Cardiac muscle cell (in vitro differentiated cells and primary cell): ENCODE data around the gene PTH2. TPM values are rescaled to one million over a fixed set of nuclear protein-coding genes. Genes with fewer than 3 reads are reported as not detected.

Source experiments
- DNase-seq, 2 donors: peaks; one replicate each; pipeline versions ENCODE4 v3.0.0 to v3.0.0-alpha.2; 2010 to 2017; ENCODE audit warnings: low read depth in 1 of 2, low spot score in 1 of 2
- H3K27ac ChIP-seq: fragments of 200-600 bp; sonication (generic); 2 replicates; pipeline ENCODE4 v1.5.1; 2016
- H3K27me3 ChIP-seq: fragments of 200-600 bp; sonication (generic); 2 replicates; pipeline ENCODE4 v1.6.0; 2016; ENCODE audit warnings: control low read depth
- H3K36me3 ChIP-seq: fragments of 200-600 bp; sonication (generic); 2 replicates; pipeline ENCODE4 v1.5.1; 2016; ENCODE audit warnings: control low read depth
- H3K4me1 ChIP-seq: fragments of 200-600 bp; sonication (generic); 2 replicates; pipeline ENCODE4 v1.8.1; 2017; ENCODE audit warnings: low read depth, mild to moderate bottlenecking, mixed run types
- H3K4me3 ChIP-seq: fragments of 200-600 bp; sonication (generic); 2 replicates; pipeline ENCODE4 v1.5.1; 2016; ENCODE audit warnings: mild to moderate bottlenecking
- H3K9me3 ChIP-seq: fragments of 200-600 bp; sonication (generic); 2 replicates; pipeline ENCODE4 v1.5.1; 2017; ENCODE audit warnings: low read depth, mild to moderate bottlenecking, control low read depth
- CTCF ChIP-seq: IDR thresholded peaks from 2 replicates; pipeline ENCODE4 v1.5.1; 2012; ENCODE audit warnings: low read depth, mild to moderate bottlenecking, low read length
- polyA plus RNA-seq: library from polyadenylated mRNA; unstranded; fragments of >200 nt; fragmentation: Nextera tagmentation; extraction: Ambion mirVana; gene quantifications from 2 replicates; pipeline ENCODE4 v1.2.1, GENCODE V29; 2016
- total RNA-seq: library from RNA; depleted of rRNA; stranded (reverse); fragments of >200 nt; gene quantifications from 2 replicates; pipeline ENCODE4 v1.2.3, GENCODE V29; 2016

Gene PTH2
- total and polyA plus RNA-seq, 2 experiments from 2014 or later = 6.2 to 10.0 TPM

GRCh38 chr19:49421878-49422202 lies 1.4 kb downstream of the PTH2 start:
- TF ChIP-seq CTCF = no peak
- Histone ChIP-seq H3K27ac (no peak overlapping the region), H3K36me3 (no peaks in the 10 kb centered on the region), H3K4me3 (no peak overlapping the region), H3K4me1 (peaks cover 15% of the 10 kb centered on the region), H3K27me3 (peaks cover 53% of the 10 kb centered on the region), H3K9me3 (no peaks in the 10 kb centered on the region)
- no peak for DNase-seq

GRCh38 chr19:49421039-49421877 lies 2.0 kb downstream of the PTH2 start:
- H3K4me3 ChIP-seq = no peak overlapping the region

GRCh38 chr19:49420227-49420626 lies 3.0 kb downstream of the PTH2 start:
- Histone ChIP-seq H3K9me3 (no peaks in the 10 kb centered on the region), H3K27ac (no peak overlapping the region), H3K36me3 (no peaks in the 10 kb centered on the region), H3K27me3 (peaks cover 38% of the 10 kb centered on the region), H3K4me1 (peaks cover 15% of the 10 kb centered on the region), H3K4me3 (no peak overlapping the region)
- no peak for TF ChIP-seq CTCF
- no peak for DNase-seq

More at GRCh38 chr19:49421039-49421877, 2.0 kb downstream of the PTH2 start:
- Histone ChIP-seq H3K4me1 (peaks cover 15% of the 10 kb centered on the region), H3K27me3 (peaks cover 47% of the 10 kb centered on the region), H3K36me3 (no peaks in the 10 kb centered on the region), H3K27ac (no peak overlapping the region), H3K9me3 (no peaks in the 10 kb centered on the region)
- peak; percentile 81 to 87 for DNase-seq
- TF ChIP-seq CTCF = no peak

- Histone ChIP-seq H3K4me3 (no peak overlapping the region), H3K36me3 (no peaks in the 10 kb centered on the region), H3K4me1 (peaks cover 18% of the 10 kb centered on the region), H3K27me3 (peaks cover 27% of the 10 kb centered on the region), H3K9me3 (no peaks in the 10 kb centered on the region), H3K27ac (no peak overlapping the region)
- no peak for TF ChIP-seq CTCF
- no peak for DNase-seq
These were observed 4.1 kb downstream of the PTH2 start for GRCh38 chr19:49419173-49419572.

GRCh38 chr19:49418511-49418910 lies 4.7 kb downstream of the PTH2 start:
- peaks cover 25% of the 10 kb centered on the region for H3K27me3 ChIP-seq
- peaks cover 13% of the 10 kb centered on the region for H3K4me1 ChIP-seq
- no peak overlapping the region for H3K27ac ChIP-seq
- TF ChIP-seq CTCF = no peak
- no peaks in the 10 kb centered on the region for H3K36me3 ChIP-seq
- no peak for DNase-seq
- no peak overlapping the region for H3K4me3 ChIP-seq
- H3K9me3 ChIP-seq = no peaks in the 10 kb centered on the region
